Heart right ventricle (tissue), 16 donors: ENCODE measurements around the gene LAMA4. TPM values are rescaled to one million over a fixed set of nuclear protein-coding genes. Genes with fewer than 3 reads are reported as not detected.

ENCODE experiments used
- ATAC-seq, 8 donors: fragments of 200-7000 bp; cut with Tn5 transposase; one replicate each; pipeline ENCODE4 v1.9.1; 2020; ENCODE audit warnings: mild to moderate bottlenecking in 8 of 8, moderate library complexity in 8 of 8, moderate number of reproducible peaks in 1 of 8
- DNase-seq, 2 donors: peaks; one replicate each; pipeline ENCODE4 v3.0.0-alpha.2; 2020
- H3K27ac ChIP-seq, 10 donors: fragments of 200-600 bp; sonication (generic) in 2 of 10; one replicate each; pipeline versions ENCODE4 v1.5.0 to v1.8.0; 2020 to 2022; ENCODE audit warnings: mild to moderate bottlenecking in 3 of 10
- H3K27me3 ChIP-seq, 7 donors: fragments of 200-600 bp; one replicate each; pipeline ENCODE4 v1.8.0; 2021 to 2022; ENCODE audit warnings: mild to moderate bottlenecking in 2 of 7
- H3K36me3 ChIP-seq, 9 donors: fragments of 200-600 bp; sonication (generic) in 1 of 9; one replicate each; pipeline versions ENCODE4 v1.5.0 to v1.8.0; 2020 to 2022; ENCODE audit warnings: mild to moderate bottlenecking in 2 of 9
- H3K4me1 ChIP-seq, 9 donors: fragments of 200-600 bp; sonication (generic) in 1 of 9; one replicate each; pipeline versions ENCODE4 v1.5.0 to v1.8.0; 2020 to 2022; ENCODE audit warnings: mild to moderate bottlenecking in 4 of 9
- H3K4me3 ChIP-seq, 10 donors: fragments of 200-600 bp; sonication (generic) in 2 of 10; one replicate each; pipeline versions ENCODE4 v1.5.0 to v1.8.0; 2020 to 2022; ENCODE audit warnings: mild to moderate bottlenecking in 7 of 10, moderate library complexity in 2 of 10
- H3K9me3 ChIP-seq, 11 donors: fragments of 200-600 bp in 10 of 11; sonication (generic) in 2 of 11; one replicate each; pipeline versions ENCODE4 v1.5.0 to v1.8.0; 2013 to 2022; ENCODE audit warnings: mild to moderate bottlenecking in 2 of 11, control low read depth in 1 of 11, moderate library complexity in 1 of 11
- CTCF ChIP-seq, 9 donors: fragments of 200-600 bp; sonication (generic) in 2 of 9; IDR thresholded peaks; one replicate each; pipeline versions ENCODE4 v1.5.0 to v1.8.0; 2021 to 2022; ENCODE audit warnings: antibody characterized with exemption in 9 of 9, mild to moderate bottlenecking in 5 of 9, moderate library complexity in 1 of 9
- WGBS, 2 donors: extraction: QIAGEN DNeasy Blood & Tissue Kit; methylation state at CpG; one replicate each; pipeline ENCODE4 v1.1.7; 2013; ENCODE audit warnings: inconsistent platforms in 1 of 2; 5-methylcytosine and 5-hydroxymethylcytosine counted together
- intact Hi-C, 10 donors: fragments of 100-400 bp; cut with DNase I; formaldehyde crosslinking; loops; one replicate each; pipeline versions ENCODE4 v1.11.1 to v1.14.2; 2022
- polyA plus RNA-seq, 2 donors: library from polyadenylated mRNA; stranded (reverse); fragments of 200-250 nt; gene quantifications; one replicate each; pipeline ENCODE4 v1.2.3, GENCODE V29; 2013
- total RNA-seq, 10 donors: library from RNA; stranded (reverse); fragmentation: NEBNext Ultra II Directional in 3 of 10; extraction: Animal tissue kit (Norgen Biotek cat#: 25700) in 3 of 10; gene quantifications; one replicate each; pipeline versions ENCODE4 v1.2.1 to v1.2.4, GENCODE V29; 2021 to 2023
- donor health status: Arrhythmogenic right ventricular cardiomyopathy.
- donor health status: ischemic (EF 13 %, LVEDD 7.1; RV severe dilation, severe dysfunction).
- donor health status: healthy with polysubstance abuse.
- donor health status: DM: no; HTN: yes; CAD: no.
- donor health status: DM: no; HTN: no; CAD: no.
- donor health status: ischemic (EF 25% LVEDD 6.9; RV normal size, moderate dysfunction).
- donor health status: ischemic (EF 25% LVEDD 5.7; RV mildly dilated, moderate dysfunction).
- donor health status: healthy.
- donor health status: DM: yes; HTN: yes; CAD: no.
- donor health status: Ischemic cardiomyopathy.
- donor health status: ischemic (EF 35%, LVEDD 5.7; RV mildly dilated, moderate dysfunction).
- donor health status: nonischemic (EF 11% LVEDD 7.7; RV severe dilation, severe dysfunction).
- donor health status: DM: yes; HTN: yes; CAD: no.
- donor health status: PGD.
- donor health status: ischemic (EF 29% LVEDD 5.4; RV normal size, mild dysfunction).
- donor health status: nonischemic (EF 23%, LVEDD 6.1; RV moderate dilation, normal function).

LAMA4 gene
- total and polyA plus RNA-seq, 12 donors = 23.7 to 103 (median 82.5) TPM

- ATAC-seq (peak in 4 of 8 donors; percentile 13 to 35 (median 26)), DNase-seq (no peak)
- no peaks in the 10 kb centered on the region for H3K9me3 ChIP-seq
- WGBS, 2 donors = 65 to 74% methylated on average over 1 of the region's 1 CpG
- H3K27me3 ChIP-seq = no peaks in the 10 kb centered on the region
- peaks cover 0 to 54% (median 25%) of the 10 kb centered on the region in 9 donors for H3K4me1 ChIP-seq
- no peak for TF ChIP-seq CTCF (IDR thresholded peaks at IDR 0.05)
- no peaks in the 10 kb centered on the region for H3K36me3 ChIP-seq
- H3K27ac ChIP-seq = peak overlapping the region in 5 of 10 donors; percentile 4 to 67 (median 26)
- H3K4me3 ChIP-seq = no peak overlapping the region
- intact Hi-C loops = loop anchor here in 1 of 10 donors (5.0 kb wide), 1 partner anchor 49 kb away; no protein-coding TSS in a partner anchor
Measured at GRCh38 chr6:112286500-112287144, 32.3 kb upstream of the LAMA4 start.

GRCh38 chr6:112286010-112286409 is 31.6 kb upstream of the LAMA4 start:
- ATAC-seq (no peak), DNase-seq (no peak)
- H3K27me3 ChIP-seq = no peaks in the 10 kb centered on the region
- no peaks in the 10 kb centered on the region for H3K36me3 ChIP-seq
- intact Hi-C loops = loop anchor here in 1 of 10 donors (5.0 kb wide), 1 partner anchor 49 kb away; no protein-coding TSS in a partner anchor
- TF ChIP-seq CTCF (IDR thresholded peaks at IDR 0.05) = no peak
- H3K4me1 ChIP-seq = peaks cover 0 to 57% (median 30%) of the 10 kb centered on the region in 9 donors
- H3K4me3 ChIP-seq = no peak overlapping the region
- no peaks in the 10 kb centered on the region for H3K9me3 ChIP-seq
- 66 to 67% methylated on average over 2 of the region's 2 CpGs for WGBS, 2 donors
- H3K27ac ChIP-seq = peak overlapping the region in 3 of 10 donors; percentile 4 to 67 (median 17)

- Histone ChIP-seq H3K4me1 (peaks cover 0 to 70% (median 30%) of the 10 kb centered on the region in 9 donors), H3K27ac (no peak overlapping the region), H3K36me3 (no peaks in the 10 kb centered on the region), H3K4me3 (no peak overlapping the region), H3K9me3 (no peaks in the 10 kb centered on the region), H3K27me3 (no peaks in the 10 kb centered on the region)
- TF ChIP-seq CTCF (IDR thresholded peaks at IDR 0.05) = no peak
- intact Hi-C loops = loop anchor here in 5 of 10 donors (5.0 kb wide), 3 partner anchors 47 to 102 kb away; no protein-coding TSS in a partner anchor
- no peak for ATAC-seq
- no peak for DNase-seq
Measured at GRCh38 chr6:112284603-112285002, 30.2 kb upstream of the LAMA4 start.

GRCh38 chr6:112283621-112284020 is 29.3 kb upstream of the LAMA4 start:
- H3K4me1 ChIP-seq = peaks cover 0 to 74% (median 38%) of the 10 kb centered on the region in 9 donors
- no peak for DNase-seq

More at GRCh38 chr6:112283621-112284020, 29.3 kb upstream of the LAMA4 start:
- Histone ChIP-seq H3K9me3 (no peaks in the 10 kb centered on the region), H3K27ac (no peak overlapping the region), H3K36me3 (no peaks in the 10 kb centered on the region), H3K27me3 (no peaks in the 10 kb centered on the region), H3K4me3 (no peak overlapping the region)
- WGBS, 2 donors = 98 to 99% methylated on average over 4 of the region's 4 CpGs
- no peak for ATAC-seq
- no peak for TF ChIP-seq CTCF (IDR thresholded peaks at IDR 0.05)
- intact Hi-C loops = loop anchor here in 5 of 10 donors (2.0 to 5.0 kb wide), 3 partner anchors 96 to 105 kb away; no protein-coding TSS in a partner anchor
